Activated T-cell treated with anti-CD3 and anti-CD28 coated beads, Interleukin-2, amount 50 U/mL, for 1 hour (primary cell): ENCODE data around the gene DUOXA1.
A peak's percentile ranks its signal among the peaks of the same experiment; 100 is the strongest.

ENCODE experiments used
- DNase-seq: peaks from one replicate; pipeline ENCODE4 v3.0.0-alpha.2; 2020

The DUOXA1 gene

GRCh38 chr15:45130291-45131000, 767 bp upstream of the DUOXA1 start:
- no peak for DNase-seq

DNA sequence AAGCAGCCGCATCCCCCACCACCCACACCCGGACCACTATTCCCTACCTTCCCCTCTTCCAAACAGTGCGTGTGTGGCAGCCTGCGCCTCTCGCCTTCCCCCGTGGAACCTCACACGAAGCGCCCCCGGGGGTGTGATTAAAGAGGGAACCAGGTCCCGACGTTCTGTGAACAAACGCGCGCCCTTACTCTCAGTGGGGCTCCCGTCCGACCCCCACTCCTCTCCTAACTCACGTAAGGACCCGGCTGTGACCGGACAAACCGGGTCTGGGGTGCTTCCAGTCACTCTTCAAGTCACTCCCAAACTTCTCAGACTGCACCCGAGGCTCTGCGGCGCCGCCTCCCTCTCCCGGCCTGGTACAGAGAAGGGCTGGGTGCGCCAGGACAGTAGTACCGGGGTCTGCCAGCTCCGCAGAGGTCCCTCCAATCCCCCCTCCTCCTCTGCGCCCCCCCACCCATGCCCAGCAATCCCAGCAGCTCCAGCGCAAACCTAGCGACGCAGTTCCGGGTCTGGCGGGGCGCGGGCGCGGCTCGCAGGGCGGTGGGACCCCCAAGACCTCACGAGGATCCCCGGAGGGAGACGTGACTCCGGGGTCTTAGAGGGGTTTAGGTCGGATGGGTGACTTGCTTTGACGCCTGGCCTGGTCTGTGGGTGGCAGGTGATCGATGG, 574 bp downstream of the DUOXA1 start:
- no peak for DNase-seq

DNA sequence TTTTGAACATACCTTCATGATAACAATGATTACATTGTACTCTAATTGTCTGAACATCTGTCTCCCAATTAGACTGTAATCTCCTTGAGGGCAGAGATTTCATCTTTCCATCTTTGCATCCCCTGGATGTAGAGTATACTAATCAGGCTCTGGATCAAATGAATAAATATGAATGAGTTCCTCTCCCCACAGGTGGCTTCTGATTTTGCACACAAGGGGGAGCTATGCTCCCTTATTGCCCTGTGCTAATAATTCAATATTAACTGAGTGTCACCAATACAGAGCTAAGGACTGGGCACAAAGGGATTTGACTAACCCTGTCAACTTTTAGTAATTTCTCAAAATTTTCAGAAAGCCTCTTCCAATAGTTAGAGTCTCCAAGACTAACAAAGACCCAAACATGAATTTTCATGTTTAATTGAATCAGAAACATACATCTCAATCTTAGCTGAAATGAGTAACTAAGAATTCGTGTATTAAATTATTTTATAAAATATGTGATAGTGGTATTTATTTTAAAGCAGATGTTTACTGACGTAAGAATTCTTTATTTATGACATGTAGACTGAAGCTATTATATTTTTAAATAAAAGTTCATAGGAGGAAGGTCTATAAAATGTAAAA, 3.0 kb downstream of the DUOXA1 start:
- no peak for DNase-seq

DNA sequence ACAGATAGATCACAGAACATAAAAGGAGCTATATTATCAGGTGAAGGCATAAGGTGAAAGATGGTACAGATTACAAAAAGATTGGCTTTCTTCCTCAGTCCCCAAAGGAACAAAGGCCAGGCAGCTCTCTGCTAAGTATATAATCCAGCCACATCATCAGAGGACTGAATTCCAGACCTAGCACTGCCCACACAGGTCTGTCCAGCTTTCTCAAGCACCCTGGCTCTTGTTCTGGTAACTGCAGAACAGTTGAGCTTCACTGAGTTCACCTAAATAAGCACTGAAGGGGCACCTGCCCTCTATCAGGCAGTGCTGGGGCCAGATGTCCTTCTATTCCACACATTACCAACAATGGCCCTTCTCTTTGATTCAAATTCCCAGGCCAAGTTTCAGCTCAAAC, 6.3 kb downstream of the DUOXA1 start:
- DNase-seq, result no peak

DNA sequence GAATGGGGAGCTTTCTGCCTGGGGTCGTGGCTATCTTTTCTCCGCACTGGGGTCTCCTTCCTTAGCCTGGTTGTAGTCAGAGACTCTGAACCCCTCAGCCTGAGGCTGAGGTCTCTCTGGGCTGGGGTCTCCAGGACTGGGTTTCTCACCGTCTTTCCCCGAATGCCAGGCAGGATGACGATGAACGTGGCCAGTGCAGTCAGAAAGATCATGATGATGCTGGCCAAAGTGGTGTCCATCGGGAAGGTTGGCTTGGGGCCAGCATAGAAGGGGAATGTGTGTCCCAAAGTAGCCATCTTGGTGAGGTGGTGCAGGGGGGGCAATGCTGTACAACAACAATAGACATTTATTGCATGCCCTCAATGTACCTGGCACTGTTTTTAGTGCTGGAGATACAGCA, 7.0 kb downstream of the DUOXA1 start:
- DNase-seq, result no peak

- no peak for DNase-seq
Measured at GRCh38 chr15:45121706-45122417, 7.8 kb downstream of the DUOXA1 start.

GRCh38 chr15:45121020-45121419, 8.7 kb downstream of the DUOXA1 start:
- no peak for DNase-seq

DNA sequence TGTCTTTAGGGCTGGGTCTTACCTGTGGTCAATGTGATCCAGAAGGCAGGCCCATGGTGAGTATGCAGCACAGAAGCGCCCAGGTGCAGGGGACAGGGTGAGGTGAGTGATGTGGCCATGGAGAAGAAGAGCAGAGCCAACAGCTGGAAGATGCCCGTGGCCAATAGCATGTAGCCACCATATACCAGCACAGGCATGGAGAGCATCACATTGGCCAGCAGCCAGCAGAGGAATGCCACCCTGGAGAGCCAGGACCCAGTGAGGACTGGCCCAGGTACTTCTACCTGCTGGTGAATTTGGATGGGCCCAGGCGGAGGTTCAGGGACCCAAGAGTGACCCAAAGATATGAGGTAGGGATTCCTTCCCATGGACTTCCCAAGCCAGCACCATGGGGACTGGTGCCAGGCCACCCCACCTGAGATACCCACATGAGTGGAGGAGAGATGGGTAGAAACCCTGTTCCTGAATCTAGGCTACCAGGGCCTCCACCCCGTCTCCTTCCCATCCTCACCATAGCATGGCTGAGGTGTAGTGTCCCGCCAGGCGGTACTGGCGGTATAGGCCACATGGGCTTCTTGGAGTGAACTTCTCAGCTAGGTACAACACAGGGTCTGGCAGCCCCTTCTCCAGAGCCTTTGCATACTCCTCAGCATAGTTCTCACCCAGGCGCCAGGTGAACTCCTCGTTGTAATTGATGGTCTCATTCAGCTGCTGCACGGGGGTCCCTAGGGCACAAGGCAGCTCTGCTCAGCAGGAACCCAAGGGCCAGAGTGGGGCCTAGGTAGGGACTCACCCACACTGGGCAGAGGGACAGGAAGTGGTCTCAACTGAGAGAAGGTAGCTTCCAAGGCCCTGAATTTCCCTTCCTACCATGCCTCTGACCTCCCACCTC, 9.4 kb downstream of the DUOXA1 start:
- DNase-seq, result no peak

GRCh38 chr15:45118996-45119395, 10.7 kb downstream of the DUOXA1 start:
- DNase-seq, result no peak

DNA sequence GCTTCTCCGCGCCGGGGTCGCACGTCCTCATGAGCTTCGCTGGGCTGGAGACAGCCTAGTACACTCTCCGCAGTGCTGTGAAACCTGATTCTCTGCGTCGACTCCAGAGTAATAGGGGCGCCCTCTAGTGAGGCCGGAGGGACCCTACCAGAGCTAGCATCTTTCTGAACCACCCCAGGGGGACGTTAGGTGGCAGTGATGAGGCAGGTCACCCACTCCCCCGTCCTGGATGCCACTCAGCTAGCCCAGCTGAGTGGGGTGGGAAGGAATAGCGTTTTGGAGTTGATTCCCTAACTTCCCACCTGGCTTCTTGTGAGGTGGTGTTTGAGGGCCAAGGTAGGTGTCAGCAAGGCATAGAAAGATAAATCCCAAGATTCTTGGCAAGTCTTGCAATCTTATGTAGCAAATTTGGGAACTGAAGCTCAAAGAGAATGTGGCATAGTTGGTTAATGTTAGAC, 11.5 kb downstream of the DUOXA1 start:
- DNase-seq, result peak; percentile 81

DNA sequence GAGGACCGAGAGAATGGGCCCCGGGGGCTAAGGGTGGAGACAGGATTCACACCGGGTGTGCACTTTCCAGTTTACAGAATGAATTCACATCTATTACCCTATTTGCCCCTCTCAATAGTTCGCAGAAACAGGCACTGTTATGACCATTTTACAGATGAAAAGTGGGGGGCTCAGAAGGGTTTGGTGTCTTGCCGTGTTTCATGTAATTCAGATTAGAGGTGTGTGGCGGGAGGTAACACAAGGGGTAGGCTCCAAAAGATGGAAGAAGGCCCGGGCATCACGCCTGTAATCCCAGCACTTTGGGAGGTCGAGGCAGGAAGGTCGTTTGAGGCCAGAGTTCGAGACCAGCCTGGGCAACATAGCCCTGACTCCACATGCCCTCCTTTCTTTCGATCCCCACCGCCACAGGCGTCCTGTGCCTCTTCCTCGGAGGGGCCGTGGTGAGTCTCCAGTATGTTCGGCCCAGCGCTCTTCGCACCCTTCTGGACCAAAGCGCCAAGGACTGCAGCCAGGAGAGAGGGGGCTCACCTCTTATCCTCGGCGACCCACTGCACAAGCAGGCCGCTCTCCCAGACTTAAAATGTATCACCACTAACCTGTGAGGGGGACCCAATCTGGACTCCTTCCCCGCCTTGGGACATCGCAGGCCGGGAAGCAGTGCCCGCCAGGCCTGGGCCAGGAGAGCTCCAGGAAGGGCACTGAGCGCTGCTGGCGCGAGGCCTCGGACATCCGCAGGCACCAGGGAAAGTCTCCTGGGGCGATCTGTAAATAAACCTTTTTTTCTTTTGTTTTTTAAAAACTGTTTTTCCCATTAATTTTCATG, 12.2 kb downstream of the DUOXA1 start:
- DNase-seq, result no peak

DNA sequence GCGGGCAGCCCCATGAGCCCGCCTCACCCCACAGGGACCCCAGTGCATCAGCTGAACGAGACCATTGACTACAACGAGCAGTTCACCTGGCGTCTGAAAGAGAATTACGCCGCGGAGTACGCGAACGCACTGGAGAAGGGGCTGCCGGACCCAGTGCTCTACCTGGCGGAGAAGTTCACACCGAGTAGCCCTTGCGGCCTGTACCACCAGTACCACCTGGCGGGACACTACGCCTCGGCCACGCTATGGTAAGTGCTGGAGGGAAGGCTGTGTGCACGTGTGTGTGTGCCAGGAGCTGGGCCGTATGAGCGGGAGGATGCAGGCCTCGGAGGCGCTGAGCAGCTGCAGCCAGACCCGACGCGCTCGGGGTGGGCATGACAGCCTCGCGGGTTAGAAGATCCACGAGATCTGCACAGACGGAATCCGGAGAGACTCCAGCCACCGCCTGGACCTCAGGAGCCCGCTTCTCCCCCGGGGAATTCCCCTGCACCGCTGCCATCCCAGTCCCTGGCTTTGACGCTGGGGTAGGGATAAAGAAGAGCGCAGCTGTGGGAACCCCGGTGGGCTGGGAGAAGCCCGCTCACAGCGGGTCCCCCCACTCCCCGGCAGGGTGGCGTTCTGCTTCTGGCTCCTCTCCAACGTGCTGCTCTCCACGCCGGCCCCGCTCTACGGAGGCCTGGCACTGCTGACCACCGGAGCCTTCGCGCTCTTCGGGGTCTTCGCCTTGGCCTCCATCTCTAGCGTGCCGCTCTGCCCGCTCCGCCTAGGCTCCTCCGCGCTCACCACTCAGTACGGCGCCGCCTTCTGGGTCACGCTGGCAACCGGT, 13.0 kb downstream of the DUOXA1 start:
- no peak for DNase-seq

- no peak for DNase-seq
Measured at GRCh38 chr15:45116006-45116481, 13.6 kb downstream of the DUOXA1 start.

GRCh38 chr15:45115312-45115820, 14.3 kb downstream of the DUOXA1 start:
- DNase-seq, result no peak

DNA sequence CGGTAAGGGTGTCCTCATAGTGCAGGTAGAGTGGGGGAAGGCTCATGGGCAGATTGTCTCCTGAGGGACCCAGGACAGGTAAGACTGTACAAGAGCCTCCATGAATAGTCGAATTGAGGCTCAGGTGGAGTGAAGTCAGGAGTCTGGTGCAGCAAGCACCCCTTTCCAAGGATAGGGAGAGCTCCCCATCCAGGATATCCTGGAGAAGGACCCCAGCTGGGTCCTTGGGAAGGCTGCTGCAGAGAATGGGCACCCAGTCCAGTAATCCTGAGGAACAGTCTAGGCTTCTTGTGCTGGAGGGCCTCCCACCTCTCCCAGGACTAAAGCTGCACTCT, 15.0 kb downstream of the DUOXA1 start:
- DNase-seq, result no peak

DNA sequence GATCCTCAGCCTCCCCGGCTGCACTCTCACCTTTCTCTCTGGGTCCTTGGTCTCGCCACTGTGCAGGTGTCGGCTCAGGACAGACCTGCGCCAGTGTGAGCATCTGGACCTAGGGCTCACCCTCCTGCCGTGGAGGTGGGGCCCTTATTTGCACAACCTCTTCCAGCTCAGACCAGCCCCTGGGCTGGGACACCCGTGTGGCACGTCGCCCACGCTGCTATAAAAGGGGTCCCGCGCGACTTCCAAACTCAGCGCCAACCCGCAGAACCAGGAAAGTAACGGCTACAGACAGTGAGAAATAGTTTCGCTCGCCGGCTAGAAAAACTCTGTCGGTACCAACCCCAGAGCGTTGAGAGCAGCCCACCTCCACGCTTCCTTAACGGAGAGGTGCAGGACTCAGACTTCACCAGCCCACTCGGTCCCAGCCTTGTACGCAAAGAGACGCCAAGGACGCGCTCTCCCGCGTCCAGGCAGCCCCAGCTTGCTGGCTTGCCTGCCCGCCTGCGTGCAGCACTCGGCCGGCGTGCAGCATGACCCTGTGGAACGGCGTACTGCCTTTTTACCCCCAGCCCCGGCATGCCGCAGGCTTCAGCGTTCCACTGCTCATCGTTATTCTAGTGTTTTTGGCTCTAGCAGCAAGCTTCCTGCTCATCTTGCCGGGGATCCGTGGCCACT, 15.5 kb downstream of the DUOXA1 start, which contains the start of the genes DUOX2 and DUOXA2:
Gene DUOX2, minus strand, starts transcription at position 97 of the 675 bp plus-strand sequence. CDS start 761 bp downstream, outside the sequence.
Gene DUOXA2, plus strand, starts transcription at position 251 of the 675 bp plus-strand sequence. Its CDS starts 280 bp downstream, at position 531.
- no peak for DNase-seq

GRCh38 chr15:45113380-45113990, 16.2 kb downstream of the DUOXA1 start:
- no peak for DNase-seq

- no peak for DNase-seq
Measured at GRCh38 chr15:45112591-45113379, 16.9 kb downstream of the DUOXA1 start.
